Measurements from ENCODE around the gene PGLYRP4. TPM values are rescaled to one million over a fixed set of nuclear protein-coding genes. Genes with fewer than 3 reads are reported as not detected.

The PGLYRP4 gene
- total RNA-seq, 4 donors from 2014 or later = not detected

GRCh38 chr1:153375511-153375910, 26.9 kb upstream of the PGLYRP4 start, which contains the start of gene S100A12:
TSS of gene S100A12 (minus strand) at chr1:153375621. CDS start at chr1:153374592, 1,029 bp downstream.
- Histone ChIP-seq H3K4me3 (replicated peaks in 1 of 3) (no peak within 1 kb of the TSS), H3K9me3 (no peaks in the 10 kb centered on the region), H3K4me1 (no peaks in the 10 kb centered on the region), H3K27me3 (no peaks in the 10 kb centered on the region), H3K27ac (no peak within 1 kb of the TSS), H3K36me3 (no peaks in the 10 kb centered on the region)
- intact Hi-C loops (cut with DNase I) = no loop called here
- no peak for TF ChIP-seq POLR2A (IDR thresholded peaks at IDR 0.05)
- no peak for TF ChIP-seq CTCF (IDR thresholded peaks at IDR 0.05)
- DNase-seq = no peak
- 85 to 90% methylated on average over 1 of the region's 1 CpG for WGBS, 2 donors

GRCh38 chr1:153374071-153374470, 25.4 kb upstream of the PGLYRP4 start:
- no peak overlapping the region for H3K4me3 ChIP-seq (replicated peaks in 1 of 3)
- no peaks in the 10 kb centered on the region for H3K36me3 ChIP-seq
- TF ChIP-seq POLR2A (IDR thresholded peaks at IDR 0.05) (no peak), CTCF (IDR thresholded peaks at IDR 0.05) (no peak)
- no peak overlapping the region for H3K27ac ChIP-seq
- H3K27me3 ChIP-seq = no peaks in the 10 kb centered on the region
- intact Hi-C loops (cut with DNase I) = no loop called here
- H3K4me1 ChIP-seq = no peaks in the 10 kb centered on the region
- no peaks in the 10 kb centered on the region for H3K9me3 ChIP-seq
- DNase-seq = no peak
- WGBS, 2 donors = 51 to 64% methylated on average over 2 of the region's 2 CpGs

- intact Hi-C loops (cut with DNase I) = no loop called here
- Histone ChIP-seq H3K4me3 (replicated peaks in 1 of 3) (no peak overlapping the region), H3K4me1 (no peaks in the 10 kb centered on the region), H3K27ac (no peak overlapping the region), H3K9me3 (no peaks in the 10 kb centered on the region), H3K27me3 (no peaks in the 10 kb centered on the region), H3K36me3 (no peaks in the 10 kb centered on the region)
- no peak for TF ChIP-seq POLR2A (IDR thresholded peaks at IDR 0.05)
- TF ChIP-seq CTCF (IDR thresholded peaks at IDR 0.05) = no peak
- DNase-seq = no peak
- 83 to 94% methylated on average over 2 of the region's 2 CpGs for WGBS, 2 donors
Measured at GRCh38 chr1:153372571-153372970, 23.9 kb upstream of the PGLYRP4 start.

- TF ChIP-seq POLR2A (IDR thresholded peaks at IDR 0.05) = no peak
- no peak for TF ChIP-seq CTCF (IDR thresholded peaks at IDR 0.05)
- no peaks in the 10 kb centered on the region for H3K9me3 ChIP-seq
- H3K4me1 ChIP-seq = no peaks in the 10 kb centered on the region
- intact Hi-C loops (cut with DNase I) = no loop called here
- DNase-seq = no peak
- no peak overlapping the region for H3K4me3 ChIP-seq (replicated peaks in 1 of 3)
- no peak overlapping the region for H3K27ac ChIP-seq
- WGBS, 2 donors = 96 to 100% methylated on average over 1 of the region's 1 CpG
- H3K27me3 ChIP-seq = no peaks in the 10 kb centered on the region
- no peaks in the 10 kb centered on the region for H3K36me3 ChIP-seq
Measured at GRCh38 chr1:153371231-153371630, 22.6 kb upstream of the PGLYRP4 start.

- Histone ChIP-seq H3K27me3 (no peaks in the 10 kb centered on the region), H3K4me3 (replicated peaks in 1 of 3) (no peak overlapping the region), H3K27ac (no peak overlapping the region), H3K9me3 (no peaks in the 10 kb centered on the region), H3K4me1 (no peaks in the 10 kb centered on the region), H3K36me3 (no peaks in the 10 kb centered on the region)
- DNase-seq = no peak
- no peak for TF ChIP-seq POLR2A (IDR thresholded peaks at IDR 0.05)
- TF ChIP-seq CTCF (IDR thresholded peaks at IDR 0.05) = no peak
- intact Hi-C loops (cut with DNase I) = no loop called here
- WGBS, 2 donors = 77 to 80% methylated on average over 3 of the region's 3 CpGs
Measured at GRCh38 chr1:153370146-153370545, 21.5 kb upstream of the PGLYRP4 start.

All from thyroid gland (tissue), 4 donors.